Measurements from ENCODE around the gene UBR4. TPM values are rescaled to one million over a fixed set of nuclear protein-coding genes. Genes with fewer than 3 reads are reported as not detected.

UBR4 gene
- total RNA-seq, 1 experiment from 2014 or later = 107 TPM

DNA sequence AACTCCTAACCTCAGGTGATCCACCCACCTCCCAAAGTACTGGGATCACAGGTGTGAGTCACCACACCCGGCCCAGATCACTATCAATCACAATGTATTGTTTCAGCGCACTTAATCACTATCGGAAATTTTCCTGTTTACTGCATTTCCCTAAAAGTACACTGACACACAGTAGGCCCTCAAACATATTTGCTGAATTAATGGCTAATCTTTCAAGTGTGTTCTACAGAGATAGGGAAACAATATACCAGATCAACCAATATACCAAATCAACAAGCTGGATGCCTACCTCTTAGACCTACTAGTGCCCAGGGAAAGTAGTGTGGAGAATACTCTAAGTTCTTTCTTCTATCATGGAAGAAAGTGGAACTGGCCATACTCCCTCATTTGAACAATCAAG, 17.1 kb downstream of the UBR4 start:
- no peaks in the 10 kb centered on the region for H3K9me2 ChIP-seq (ENCODE audit: insufficient read depth)
- TF ChIP-seq EZH2 (IDR thresholded peaks at IDR 0.05) = no peak
- H3K27ac ChIP-seq (ENCODE audit: low read depth, low read length) = no peak overlapping the region
- H3K36me3 ChIP-seq (ENCODE audit: control insufficient read depth in 1 of 2, insufficient read depth in 2 of 2, low read length in 2 of 2) = peaks cover 57 to 58% of the 10 kb centered on the region in 2 experiments
- no peaks in the 10 kb centered on the region for H3K27me3 ChIP-seq (ENCODE audit: insufficient read depth, low read length)
- no peaks in the 10 kb centered on the region for H3K9me3 ChIP-seq (ENCODE audit: control insufficient read depth in 1 of 2, insufficient read depth in 1 of 2, low read depth in 1 of 2, low read length in 2 of 2)
- no peak overlapping the region for H2AFZ ChIP-seq (ENCODE audit: low read depth, low read length, poor library complexity, severe bottlenecking)
- no peak overlapping the region for H3K4me2 ChIP-seq (ENCODE audit: low read length)
- DNase-seq (ENCODE audit: low read depth, low spot score) (no peak), ATAC-seq (no peak)
- no peak overlapping the region for H3K4me3 ChIP-seq (replicated peaks in 1 of 2; ENCODE audit: low read depth in 1 of 2, low read length in 2 of 2)
- CTCF ChIA-PET = no interaction called here
- no TSS peak for BruUV-seq (replicated peaks)
- H3K79me2 ChIP-seq (ENCODE audit: insufficient read depth, low read length) = peaks cover 36% of the 10 kb centered on the region
- intact Hi-C loops (cut with micrococcal nuclease) = no loop called here
- H4K20me1 ChIP-seq (ENCODE audit: insufficient read depth) = no peaks in the 10 kb centered on the region
- POLR2A ChIA-PET = no interaction called here
- H3K9ac ChIP-seq (ENCODE audit: low read length) = no peak overlapping the region
- H3K4me1 ChIP-seq (ENCODE audit: control insufficient read depth in 1 of 2, insufficient read depth in 2 of 2, low read length in 2 of 2) = no peaks in the 10 kb centered on the region
- RAD21 ChIA-PET (ENCODE audit: low non-redundant PET in 1 of 2, low total read pairs in 2 of 2, uncharacterized antibody in 2 of 2, unreplicated experiment in 2 of 2) = no interaction called here

DNA sequence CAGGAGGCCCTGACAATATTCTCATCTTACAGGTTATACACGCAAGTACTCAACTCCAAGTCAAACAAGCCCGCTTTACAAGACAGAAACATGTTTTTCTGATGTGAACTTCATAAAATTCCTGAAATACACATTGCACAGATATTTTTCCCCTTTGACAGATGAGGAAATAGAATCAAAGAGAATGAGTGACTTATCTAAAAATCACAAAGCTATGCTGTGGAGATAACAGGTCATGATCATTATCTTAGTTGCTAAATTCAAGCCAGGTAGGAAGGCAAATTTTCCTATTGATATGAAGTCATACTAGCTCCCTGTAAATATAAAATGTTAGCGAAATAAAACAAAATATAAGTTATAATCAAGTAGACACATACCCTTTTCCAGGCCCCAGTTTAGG, 18.3 kb downstream of the UBR4 start:
- no peak for ATAC-seq
- Histone ChIP-seq H3K27ac (ENCODE audit: low read depth, low read length) (no peak overlapping the region), H3K9ac (ENCODE audit: low read length) (no peak overlapping the region), H4K20me1 (ENCODE audit: insufficient read depth) (no peaks in the 10 kb centered on the region), H3K36me3 (ENCODE audit: control insufficient read depth in 1 of 2, insufficient read depth in 2 of 2, low read length in 2 of 2) (peaks cover 57 to 61% of the 10 kb centered on the region in 2 experiments), H2AFZ (ENCODE audit: low read depth, low read length, poor library complexity, severe bottlenecking) (no peak overlapping the region), H3K9me2 (ENCODE audit: insufficient read depth) (no peaks in the 10 kb centered on the region), H3K9me3 (ENCODE audit: control insufficient read depth in 1 of 2, insufficient read depth in 1 of 2, low read depth in 1 of 2, low read length in 2 of 2) (no peaks in the 10 kb centered on the region), H3K4me1 (ENCODE audit: control insufficient read depth in 1 of 2, insufficient read depth in 2 of 2, low read length in 2 of 2) (no peaks in the 10 kb centered on the region), H3K27me3 (ENCODE audit: insufficient read depth, low read length) (no peaks in the 10 kb centered on the region), H3K4me3 (replicated peaks in 1 of 2; ENCODE audit: low read depth in 1 of 2, low read length in 2 of 2) (no peak overlapping the region), H3K4me2 (ENCODE audit: low read length) (no peak overlapping the region), H3K79me2 (ENCODE audit: insufficient read depth, low read length) (peaks cover 36% of the 10 kb centered on the region)
- ChIA-PET POLR2A (no interaction called here), CTCF (interaction anchor here (1.0 kb wide), 1 partner anchor 17 kb away, joined by 3 read pairs; no protein-coding TSS in a partner anchor), RAD21 (ENCODE audit: low non-redundant PET in 1 of 2, low total read pairs in 2 of 2, uncharacterized antibody in 2 of 2, unreplicated experiment in 2 of 2) (no interaction called here)
- no peak for DNase-seq (ENCODE audit: low read depth, low spot score)
- TF ChIP-seq RAD21 (IDR thresholded peaks at IDR 0.05; ENCODE audit: low read depth) (no peak), EZH2 (IDR thresholded peaks at IDR 0.05) (no peak), POLR2A (IDR thresholded peaks at IDR 0.05; ENCODE audit: borderline replicate concordance, extremely low read depth, insufficient read depth, insufficient read length) (no peak), EZH2phosphoT487 (IDR thresholded peaks at IDR 0.05; ENCODE audit: borderline replicate concordance) (no peak), SP1 (IDR thresholded peaks at IDR 0.05; ENCODE audit: low read depth) (no peak), SRF (IDR thresholded peaks at IDR 0.05; ENCODE audit: low read depth) (no peak), ELF1 (IDR thresholded peaks at IDR 0.05; ENCODE audit: borderline replicate concordance, low read depth) (no peak), CBX3 (IDR thresholded peaks at IDR 0.05; ENCODE audit: low read depth) (no peak), JUND (IDR thresholded peaks at IDR 0.05) (no peak), TCF7L2 (IDR thresholded peaks at IDR 0.05; ENCODE audit: borderline replicate concordance, extremely low read depth, insufficient read depth, insufficient read length) (no peak), SIN3A (IDR thresholded peaks at IDR 0.05; ENCODE audit: low read depth) (no peak), POLR2AphosphoS5 (IDR thresholded peaks at IDR 0.05; ENCODE audit: low read depth, low read length) (no peak), EGR1 (IDR thresholded peaks at IDR 0.05; ENCODE audit: low read depth) (no peak), CEBPB (IDR thresholded peaks at IDR 0.05; ENCODE audit: low read depth) (no peak)
- TF ChIP-seq, protein P1, sequence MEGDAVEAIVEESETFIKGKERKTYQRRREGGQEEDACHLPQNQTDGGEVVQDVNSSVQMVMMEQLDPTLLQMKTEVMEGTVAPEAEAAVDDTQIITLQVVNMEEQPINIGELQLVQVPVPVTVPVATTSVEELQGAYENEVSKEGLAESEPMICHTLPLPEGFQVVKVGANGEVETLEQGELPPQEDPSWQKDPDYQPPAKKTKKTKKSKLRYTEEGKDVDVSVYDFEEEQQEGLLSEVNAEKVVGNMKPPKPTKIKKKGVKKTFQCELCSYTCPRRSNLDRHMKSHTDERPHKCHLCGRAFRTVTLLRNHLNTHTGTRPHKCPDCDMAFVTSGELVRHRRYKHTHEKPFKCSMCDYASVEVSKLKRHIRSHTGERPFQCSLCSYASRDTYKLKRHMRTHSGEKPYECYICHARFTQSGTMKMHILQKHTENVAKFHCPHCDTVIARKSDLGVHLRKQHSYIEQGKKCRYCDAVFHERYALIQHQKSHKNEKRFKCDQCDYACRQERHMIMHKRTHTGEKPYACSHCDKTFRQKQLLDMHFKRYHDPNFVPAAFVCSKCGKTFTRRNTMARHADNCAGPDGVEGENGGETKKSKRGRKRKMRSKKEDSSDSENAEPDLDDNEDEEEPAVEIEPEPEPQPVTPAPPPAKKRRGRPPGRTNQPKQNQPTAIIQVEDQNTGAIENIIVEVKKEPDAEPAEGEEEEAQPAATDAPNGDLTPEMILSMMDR (IDR thresholded peaks at IDR 0.05 in 2 of 3, conservative IDR thresholded peaks at IDR 0.05 in 1 of 3; ENCODE audit: borderline replicate concordance in 1 of 3, insufficient read depth in 1 of 3, low read depth in 2 of 3, low read length in 2 of 3) = no peak
- TF ChIP-seq, protein P2, sequence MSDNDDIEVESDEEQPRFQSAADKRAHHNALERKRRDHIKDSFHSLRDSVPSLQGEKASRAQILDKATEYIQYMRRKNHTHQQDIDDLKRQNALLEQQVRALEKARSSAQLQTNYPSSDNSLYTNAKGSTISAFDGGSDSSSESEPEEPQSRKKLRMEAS (IDR thresholded peaks at IDR 0.05) = no peak
- TF ChIP-seq, protein P3, sequence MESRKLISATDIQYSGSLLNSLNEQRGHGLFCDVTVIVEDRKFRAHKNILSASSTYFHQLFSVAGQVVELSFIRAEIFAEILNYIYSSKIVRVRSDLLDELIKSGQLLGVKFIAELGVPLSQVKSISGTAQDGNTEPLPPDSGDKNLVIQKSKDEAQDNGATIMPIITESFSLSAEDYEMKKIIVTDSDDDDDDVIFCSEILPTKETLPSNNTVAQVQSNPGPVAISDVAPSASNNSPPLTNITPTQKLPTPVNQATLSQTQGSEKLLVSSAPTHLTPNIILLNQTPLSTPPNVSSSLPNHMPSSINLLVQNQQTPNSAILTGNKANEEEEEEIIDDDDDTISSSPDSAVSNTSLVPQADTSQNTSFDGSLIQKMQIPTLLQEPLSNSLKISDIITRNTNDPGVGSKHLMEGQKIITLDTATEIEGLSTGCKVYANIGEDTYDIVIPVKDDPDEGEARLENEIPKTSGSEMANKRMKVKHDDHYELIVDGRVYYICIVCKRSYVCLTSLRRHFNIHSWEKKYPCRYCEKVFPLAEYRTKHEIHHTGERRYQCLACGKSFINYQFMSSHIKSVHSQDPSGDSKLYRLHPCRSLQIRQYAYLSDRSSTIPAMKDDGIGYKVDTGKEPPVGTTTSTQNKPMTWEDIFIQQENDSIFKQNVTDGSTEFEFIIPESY (IDR thresholded peaks at IDR 0.05; ENCODE audit: extremely low read depth, insufficient replicate concordance, low read length) = no peak
- no TSS peak for BruUV-seq (replicated peaks)
- intact Hi-C loops (cut with micrococcal nuclease) = no loop called here

Data from HCT116 (cell line).